GM12891 (cell line): ENCODE data around the gene SDK1.
A peak's percentile ranks its signal among the peaks of the same experiment; 100 is the strongest.

Experiments
- DNase-seq: peaks from one replicate; pipeline ENCODE4 v3.0.0; 2011; ENCODE audit warnings: low spot score; ENCODE audit not compliant: insufficient read length
- FAIRE-seq: peaks from 2 replicates; lab custom pipeline; 2011; peaks lifted over from hg19 to GRCh38; lab: Jason Lieb, UNC
- PAX5 ChIP-seq: IDR thresholded peaks from 2 replicates; pipeline ENCODE4 v1.6.1; 2011; ENCODE audit warnings: low read length, moderate library complexity, mild to moderate bottlenecking; ENCODE audit not compliant: insufficient read depth, severe bottlenecking
- POLR2A ChIP-seq: IDR thresholded peaks from 2 replicates; pipeline ENCODE4 v1.6.1; 2011; ENCODE audit warnings: low read depth, low read length, control low read depth
- POLR2AphosphoS5 ChIP-seq: IDR thresholded peaks from 2 replicates; pipeline ENCODE4 v1.6.1; 2011; ENCODE audit warnings: low read depth, low read length, control low read depth
- POU2F2 ChIP-seq: IDR thresholded peaks from 2 replicates; pipeline ENCODE4 v1.6.1; 2011; ENCODE audit warnings: low read depth, mild to moderate bottlenecking, control low read depth, low read length, moderate library complexity
- SPI1 ChIP-seq: IDR thresholded peaks from 2 replicates; pipeline ENCODE4 v1.6.1; 2011; ENCODE audit warnings: low read depth, low read length, control low read depth
- TAF1 ChIP-seq: IDR thresholded peaks from 2 replicates; pipeline ENCODE4 v1.6.1; 2011; ENCODE audit warnings: low read depth, low read length, control low read depth

The SDK1 gene

GRCh38 chr7:3953133-3953532 lies 652.1 kb downstream of the SDK1 start:
- DNase-seq (no peak), FAIRE-seq (no peak)
- TF ChIP-seq PAX5 (no peak), SPI1 (no peak), TAF1 (no peak), POU2F2 (no peak), POLR2AphosphoS5 (no peak), POLR2A (no peak)

GRCh38 chr7:3953946-3954345 lies 652.9 kb downstream of the SDK1 start:
- no peak for TF ChIP-seq POLR2A
- no peak for TF ChIP-seq PAX5
- TF ChIP-seq TAF1: no peak
- TF ChIP-seq SPI1: no peak
- TF ChIP-seq POU2F2: no peak
- no peak for TF ChIP-seq POLR2AphosphoS5
- no peak for FAIRE-seq
- DNase-seq: no peak

GRCh38 chr7:3955026-3955425 lies 654.0 kb downstream of the SDK1 start:
- no peak for DNase-seq
- TF ChIP-seq PAX5: no peak
- TF ChIP-seq SPI1: no peak
- no peak for TF ChIP-seq POLR2A
- TF ChIP-seq POLR2AphosphoS5: no peak
- TF ChIP-seq POU2F2: no peak
- TF ChIP-seq TAF1: no peak
- no peak for FAIRE-seq

- no peak for TF ChIP-seq PAX5
- no peak for TF ChIP-seq POLR2AphosphoS5
- no peak for TF ChIP-seq POLR2A
- no peak for TF ChIP-seq SPI1
- FAIRE-seq (no peak), DNase-seq (no peak)
Observed at GRCh38 chr7:3955751-3956696, 655.0 kb downstream of the SDK1 start.

- no peak for TF ChIP-seq POLR2A
- TF ChIP-seq SPI1: no peak
- no peak for TF ChIP-seq POLR2AphosphoS5
- TF ChIP-seq TAF1: no peak
- TF ChIP-seq POU2F2: no peak
- no peak for TF ChIP-seq PAX5
- FAIRE-seq (no peak), DNase-seq (no peak)
Observed at GRCh38 chr7:3956949-3957348, 655.9 kb downstream of the SDK1 start.

DNA sequence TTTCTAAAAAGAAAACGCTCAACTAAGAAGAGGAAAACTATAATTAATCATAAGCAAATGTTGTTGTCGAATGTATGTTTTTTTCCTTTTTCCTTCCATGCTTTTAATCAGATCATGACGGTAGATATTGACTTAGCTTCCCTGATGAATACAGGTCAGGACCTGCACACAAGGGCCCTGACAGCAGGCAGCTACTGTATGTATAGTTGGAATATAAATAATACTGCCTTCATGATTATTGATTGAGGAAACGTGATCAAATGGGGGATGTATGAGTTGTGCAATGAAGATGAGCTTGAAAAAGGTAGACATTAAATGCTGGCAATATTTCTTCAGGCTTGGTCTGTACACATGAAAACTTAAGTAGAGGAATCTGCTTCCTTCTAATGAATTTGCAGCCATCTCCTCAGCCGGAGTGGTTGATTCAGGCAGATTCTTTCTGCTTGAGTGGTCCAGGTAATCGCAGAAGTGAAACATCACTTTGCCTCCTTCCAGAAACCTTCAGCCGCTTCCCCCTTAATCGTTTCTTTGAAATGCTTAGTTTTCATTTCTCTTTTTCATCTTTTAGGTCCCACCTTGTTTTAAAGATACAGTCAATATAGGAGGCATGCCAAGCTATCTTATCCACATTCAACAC lies 656.5 kb downstream of the SDK1 start:
- FAIRE-seq (no peak), DNase-seq (no peak)

GRCh38 chr7:3958109-3958483 lies 657.0 kb downstream of the SDK1 start:
- DNase-seq (no peak), FAIRE-seq (no peak)
- TF ChIP-seq POU2F2: no peak
- TF ChIP-seq SPI1: no peak
- TF ChIP-seq POLR2AphosphoS5: no peak
- TF ChIP-seq TAF1: no peak
- TF ChIP-seq POLR2A: no peak
- TF ChIP-seq PAX5: no peak

More for the DNA sequence above, 656.5 kb downstream of the SDK1 start:
- TF ChIP-seq POLR2AphosphoS5 (no peak), SPI1 (peak; percentile 52)

- DNase-seq: no peak
- TF ChIP-seq SPI1 (no peak), POLR2A (no peak), POLR2AphosphoS5 (no peak), TAF1 (no peak), PAX5 (no peak), POU2F2 (no peak)
- no peak for FAIRE-seq
Observed at GRCh38 chr7:3959364-3959763, 658.3 kb downstream of the SDK1 start.

DNA sequence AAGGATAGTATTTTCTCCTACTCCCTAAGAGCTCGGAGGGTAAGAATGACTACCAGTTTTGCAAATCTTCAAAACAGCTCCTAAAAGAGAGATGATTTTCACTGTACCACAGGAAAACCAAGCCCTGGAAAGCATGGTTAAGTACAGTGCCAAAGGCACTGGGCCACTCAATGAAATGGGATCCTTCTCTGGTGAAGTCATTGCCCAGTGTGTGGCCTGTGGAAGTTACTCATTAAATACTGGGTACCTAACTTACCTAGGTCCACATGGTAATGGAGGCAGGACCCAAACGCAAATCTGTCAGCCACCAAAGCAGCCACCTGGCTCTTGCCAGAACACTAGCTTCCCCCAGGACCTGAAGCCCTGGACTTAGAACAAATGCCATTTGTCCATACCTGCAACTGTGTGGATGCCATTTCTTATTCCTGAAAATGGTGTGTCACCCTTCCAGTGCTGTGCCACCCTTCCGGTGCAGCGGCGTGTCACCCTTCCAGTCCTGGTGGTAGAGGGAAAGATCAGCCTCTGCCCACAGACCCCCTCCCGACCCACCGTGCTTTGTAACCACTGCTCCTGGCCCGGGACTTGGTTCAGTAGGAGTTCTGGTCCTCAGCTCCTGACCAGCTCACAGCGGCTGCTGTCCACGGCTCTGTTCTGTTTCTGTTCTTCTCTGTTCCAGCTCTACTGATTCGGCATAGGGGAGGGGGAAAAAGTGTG lies 659.2 kb downstream of the SDK1 start:
- no peak for DNase-seq
- TF ChIP-seq POU2F2: no peak
- TF ChIP-seq TAF1: no peak
- TF ChIP-seq POLR2AphosphoS5: no peak
- TF ChIP-seq PAX5: no peak
- TF ChIP-seq POLR2A: no peak
- TF ChIP-seq SPI1: no peak
- no peak for FAIRE-seq
